Brain pericyte (primary cell): ENCODE data around the gene SAXO1.
A peak's percentile ranks its signal among the peaks of the same experiment; 100 is the strongest.
"Not testable (repeated sequence)": the region's sequence is repeated elsewhere in the genome, so short reads cannot be mapped to it uniquely, and the experiment has no call there.

Experiments used
- DNase-seq: peaks from one replicate; pipeline ENCODE4 v3.0.0-alpha.2; 2012; ENCODE audit warnings: low read depth, low spot score

Gene SAXO1

DNA sequence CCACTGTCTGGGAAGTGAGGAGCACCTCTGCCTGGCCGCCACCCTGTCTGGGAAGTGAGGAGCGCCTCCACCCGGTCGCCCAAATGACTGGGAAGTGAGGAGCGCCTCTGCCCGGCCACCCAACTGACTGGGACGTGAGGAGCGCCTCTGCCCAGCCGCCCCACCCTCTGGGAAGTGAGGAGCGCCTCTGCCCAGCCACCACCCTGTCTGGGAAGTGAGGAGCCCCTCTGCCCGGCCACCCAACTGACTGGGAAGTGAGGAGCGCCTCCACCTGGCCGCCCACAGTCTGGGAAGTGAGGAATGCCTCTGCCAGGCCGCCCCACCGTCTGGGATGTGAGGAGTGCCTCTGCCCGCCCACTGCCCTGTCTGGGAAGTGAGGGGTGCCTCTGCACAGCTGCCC lies 32.9 kb downstream of the SAXO1 start:
- DNase-seq = no peak

GRCh38 chr9:18999173-18999785 lies 33.7 kb downstream of the SAXO1 start:
- no peak for DNase-seq

DNA sequence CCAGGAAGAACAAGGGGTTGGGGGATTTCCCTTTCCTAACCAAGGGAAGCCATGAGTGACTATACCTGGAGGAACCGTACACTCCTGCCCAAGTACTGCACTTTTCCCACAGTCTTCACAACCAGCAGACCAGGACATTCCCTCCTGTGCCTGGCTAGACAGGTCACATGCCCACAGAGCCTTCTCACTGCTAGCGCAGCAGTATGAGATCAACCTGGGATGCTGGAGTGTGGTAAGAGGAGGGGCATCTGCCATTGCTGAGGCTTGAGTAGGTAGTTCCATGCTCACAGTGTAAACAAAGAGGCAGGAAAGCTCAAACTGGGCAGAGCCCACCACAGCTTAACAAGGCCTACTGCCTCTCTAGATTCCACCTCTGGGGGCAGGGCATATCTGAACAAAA lies 35.9 kb downstream of the SAXO1 start:
- no peak for DNase-seq

DNA sequence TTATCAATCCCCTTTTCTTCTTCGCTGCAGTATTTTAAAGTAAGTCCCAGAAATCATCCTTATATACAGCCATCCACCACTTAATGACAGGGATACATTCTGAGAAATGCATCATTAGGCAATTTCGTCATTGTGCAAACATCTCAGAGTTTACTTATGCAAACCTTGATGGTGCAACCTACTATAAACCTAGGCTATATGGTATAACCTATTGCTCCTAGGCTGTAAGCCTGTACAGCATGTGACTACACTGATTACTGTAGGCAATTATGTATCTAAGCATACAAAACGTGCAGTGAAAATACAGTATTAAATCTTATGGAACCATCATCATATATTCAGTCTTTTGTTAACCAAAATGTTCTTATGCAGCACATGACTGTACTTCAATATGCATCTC lies 36.8 kb downstream of the SAXO1 start:
- DNase-seq = no peak

DNA sequence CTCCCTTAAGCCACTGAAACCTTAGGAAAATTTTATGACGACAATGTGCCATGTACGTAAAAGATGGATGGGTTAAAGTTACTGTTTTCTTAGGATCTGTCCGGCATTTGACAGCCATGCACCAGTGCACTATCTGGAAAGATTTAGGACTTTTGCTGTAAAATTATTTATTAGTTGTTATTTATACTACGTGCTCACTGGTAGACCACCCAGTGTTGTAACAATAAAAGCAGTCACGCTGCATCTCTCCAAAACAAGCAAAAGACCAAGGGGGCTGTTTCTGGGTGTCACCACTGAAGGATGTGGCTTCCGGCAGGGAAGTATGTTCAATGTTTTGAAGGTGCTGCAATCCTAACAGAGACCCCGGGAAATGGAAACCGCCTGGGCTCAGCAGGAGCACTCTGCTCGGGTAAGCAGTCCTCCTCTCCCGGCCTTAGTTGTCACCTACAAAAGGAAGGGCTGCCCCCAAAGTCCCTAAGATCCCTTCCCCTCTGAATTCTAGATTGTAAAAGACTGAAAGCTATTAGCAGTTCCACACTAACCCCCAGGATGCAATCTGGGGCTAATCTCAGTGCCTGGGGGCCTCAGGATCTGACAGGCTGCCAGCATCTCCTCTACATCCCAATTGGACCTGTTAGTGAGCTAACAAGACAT lies 38.6 kb downstream of the SAXO1 start:
- DNase-seq = no peak

- not testable (repeated sequence) for DNase-seq
Observed at GRCh38 chr9:18991197-18991596, 41.8 kb downstream of the SAXO1 start.

GRCh38 chr9:18990494-18990893 lies 42.5 kb downstream of the SAXO1 start:
- DNase-seq = no peak

GRCh38 chr9:18989865-18990264 lies 43.1 kb downstream of the SAXO1 start:
- no peak for DNase-seq

DNA sequence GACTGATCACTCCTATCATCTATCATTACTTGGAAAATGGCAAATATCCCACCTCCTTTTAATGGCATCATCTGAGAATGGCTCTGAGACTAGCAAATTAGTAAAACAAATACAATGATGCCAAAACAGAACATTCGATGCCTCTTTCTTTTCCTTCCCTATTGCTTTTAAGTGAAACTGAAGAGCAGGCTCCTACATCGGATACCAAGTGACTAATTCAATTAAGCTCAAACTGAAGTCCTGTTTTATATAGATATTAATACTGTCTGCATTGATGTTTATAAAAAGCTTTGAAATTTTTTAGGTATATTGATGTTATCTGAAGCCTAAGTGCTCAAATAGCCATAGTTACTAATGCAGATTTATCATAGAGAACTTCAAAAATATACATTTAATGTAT lies 43.9 kb downstream of the SAXO1 start:
- DNase-seq = no peak

- DNase-seq = no peak
Observed at GRCh38 chr9:18988003-18988402, 45.0 kb downstream of the SAXO1 start.

GRCh38 chr9:18985996-18986395 lies 47.0 kb downstream of the SAXO1 start:
- DNase-seq = no peak

GRCh38 chr9:18985464-18985951 lies 47.5 kb downstream of the SAXO1 start:
- no peak for DNase-seq

GRCh38 chr9:18982262-18982620 lies 50.8 kb downstream of the SAXO1 start:
- DNase-seq = no peak

DNA sequence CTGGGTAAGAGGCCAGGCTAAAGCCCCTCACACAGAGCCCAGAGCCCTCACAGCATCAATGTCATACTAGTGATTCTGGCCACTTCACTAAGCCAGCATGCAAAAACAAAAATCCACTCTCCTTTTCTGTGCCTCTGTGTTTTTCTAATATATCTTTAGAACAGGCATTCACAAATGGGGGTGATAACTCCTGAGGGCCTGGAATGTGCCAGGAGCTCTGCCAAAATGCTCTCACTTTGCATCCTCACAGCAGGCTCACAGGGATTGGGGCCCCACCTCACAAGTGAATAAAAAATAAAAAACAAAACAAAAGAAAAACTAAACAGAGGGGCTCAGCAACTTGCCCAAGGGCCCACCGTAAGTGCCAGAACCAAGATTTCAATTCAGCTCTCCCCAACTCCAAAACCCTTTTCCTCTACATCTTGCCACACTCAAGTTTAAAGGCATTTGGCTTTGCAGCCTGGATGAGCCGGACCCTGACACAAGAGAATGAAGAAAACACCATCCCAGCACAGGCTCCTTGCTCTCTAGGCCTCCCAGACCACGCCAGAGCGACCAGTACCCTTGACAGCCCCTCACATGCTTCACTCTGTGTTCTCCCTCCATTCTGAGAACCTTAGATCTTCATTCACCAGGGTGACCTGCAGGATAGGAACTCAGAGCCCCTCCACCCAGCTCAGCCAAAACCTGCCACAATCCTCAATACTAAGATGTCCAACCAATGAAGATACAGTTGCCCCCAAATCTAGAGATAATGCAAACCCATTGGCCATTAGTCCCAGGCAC lies 51.3 kb downstream of the SAXO1 start:
- DNase-seq = no peak

DNA sequence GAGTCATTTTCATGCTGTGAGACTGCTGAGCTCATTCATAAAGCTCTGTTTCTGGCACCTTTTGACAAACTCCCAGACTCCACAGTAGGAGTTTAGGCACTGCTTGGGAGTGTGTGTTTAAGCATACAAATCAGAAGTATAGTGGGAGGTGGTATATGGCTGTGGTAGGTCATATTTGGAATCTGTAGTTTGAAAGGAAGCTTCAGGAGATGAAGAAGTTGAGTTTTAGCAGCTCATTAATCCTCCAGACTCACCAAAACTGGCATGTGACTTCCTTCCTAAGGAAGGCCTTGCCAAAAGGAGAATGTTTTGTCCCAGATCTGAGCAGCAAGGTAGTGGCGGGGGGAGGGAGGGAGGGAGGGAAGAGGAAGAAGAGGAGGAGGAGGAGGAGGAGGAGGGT lies 52.8 kb downstream of the SAXO1 start:
- DNase-seq = no peak

DNA sequence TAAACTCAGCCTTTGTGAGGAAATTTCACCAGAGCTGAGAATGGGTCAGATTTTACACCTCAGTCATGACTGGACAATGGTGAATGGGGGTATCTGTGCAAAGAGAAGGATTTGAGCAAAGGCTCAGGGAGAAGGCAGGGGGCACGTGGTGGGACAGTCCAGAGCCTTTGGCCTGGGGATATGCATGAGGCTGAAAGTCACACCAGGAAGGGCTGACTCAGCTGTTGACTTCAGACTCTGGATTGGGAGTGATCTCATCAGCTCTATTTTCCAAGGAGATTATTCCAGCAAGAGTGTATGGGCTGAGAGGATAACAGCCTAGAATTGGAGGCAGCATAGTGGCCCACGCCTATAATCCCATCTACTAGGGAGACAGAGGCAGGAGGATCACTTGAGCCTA lies 53.6 kb downstream of the SAXO1 start:
- no peak for DNase-seq

- no peak for DNase-seq
Observed at GRCh38 chr9:18978188-18978587, 54.8 kb downstream of the SAXO1 start.

DNA sequence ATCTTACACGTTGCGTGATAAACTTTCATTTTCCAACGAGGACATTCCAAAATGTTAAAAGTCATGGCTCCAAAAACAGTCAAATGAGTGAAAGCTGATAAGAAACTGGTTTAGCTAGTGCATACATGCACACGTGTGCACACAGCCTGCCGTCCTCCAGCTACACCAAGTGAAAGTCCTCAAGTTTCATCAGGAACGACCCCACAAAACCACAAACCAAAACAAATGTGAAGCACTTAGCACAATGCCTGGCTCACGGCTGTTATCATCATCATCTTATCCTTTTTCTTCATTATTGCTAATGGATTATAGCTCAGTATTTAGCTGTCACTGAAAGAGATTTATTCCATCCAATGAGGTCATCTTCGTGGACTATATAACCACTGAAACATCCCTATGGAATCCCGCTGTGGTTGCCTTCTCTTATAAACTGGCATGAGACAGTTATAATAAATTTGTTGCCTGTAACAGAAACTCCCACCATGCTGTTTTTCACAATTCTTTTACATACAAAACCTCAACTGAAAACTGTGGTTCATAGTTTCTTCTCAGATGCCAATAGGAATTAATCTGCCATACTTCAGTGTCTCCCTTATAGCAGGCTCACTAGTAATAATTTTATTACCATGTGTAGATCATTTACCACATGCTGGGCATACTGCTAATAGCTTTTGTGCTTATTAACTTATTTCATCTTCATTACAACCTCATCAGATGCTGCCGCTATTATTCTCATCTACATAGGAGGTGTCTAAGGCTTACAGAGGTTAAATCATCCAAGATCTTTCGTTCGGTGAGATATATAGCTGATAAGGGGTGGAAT lies 56.1 kb downstream of the SAXO1 start:
- DNase-seq = peak; percentile 4

- no peak for DNase-seq
Observed at GRCh38 chr9:18976221-18976708, 56.7 kb downstream of the SAXO1 start.

GRCh38 chr9:18973348-18973747 lies 59.7 kb downstream of the SAXO1 start:
- DNase-seq = no peak

DNA sequence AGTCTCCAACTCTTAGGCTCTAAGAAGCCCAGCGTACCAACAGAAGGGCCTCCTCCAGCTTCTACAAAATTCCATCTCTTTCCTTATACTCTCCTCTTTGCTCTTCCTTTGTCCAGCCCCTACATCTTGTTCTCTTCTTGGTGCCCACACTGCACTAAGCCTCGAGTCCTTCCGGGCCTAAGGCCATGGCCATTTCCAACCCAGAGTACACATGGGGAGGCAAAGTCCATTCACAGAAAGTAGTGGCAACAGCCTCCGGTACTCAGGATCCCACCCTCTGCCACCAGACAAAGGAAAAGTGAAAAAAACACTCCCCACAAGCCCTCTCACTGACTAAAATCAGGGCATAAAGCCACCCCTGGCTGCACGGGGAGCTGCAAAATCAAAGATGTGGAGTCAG lies 60.3 kb downstream of the SAXO1 start:
- no peak for DNase-seq

DNA sequence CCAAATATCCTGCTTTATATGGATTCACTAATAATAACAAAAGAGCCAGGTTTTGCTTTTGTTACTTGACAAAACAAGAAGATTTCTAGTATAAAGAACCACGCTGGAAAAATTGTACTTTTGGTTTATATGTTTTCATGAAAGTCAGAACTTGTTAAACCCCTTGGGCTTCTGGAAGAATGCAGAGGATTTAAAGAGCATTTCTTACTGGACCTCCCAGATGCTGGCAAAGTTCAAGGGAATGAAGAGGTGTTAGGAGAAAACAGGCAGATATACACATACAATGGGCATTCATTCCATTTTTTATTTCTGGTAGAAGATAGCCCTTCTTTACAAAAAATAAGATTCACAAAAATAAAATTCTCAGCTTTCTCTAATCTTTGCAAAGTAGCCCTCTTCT lies 61.1 kb downstream of the SAXO1 start:
- no peak for DNase-seq
